Nucleus accumbens (tissue), 56 donors: Measurements from ENCODE around the gene TTLL6.
A peak's percentile ranks its signal among the peaks of the same experiment; 100 is the strongest.
"Not testable (repeated sequence)": the region's sequence is repeated elsewhere in the genome, so short reads cannot be mapped to it uniquely, and the experiment has no call there.

Experiments used
- DNase-seq, 56 donors: peaks; one replicate each; lab custom pipeline; 2025; lab: John Stamatoyannopoulos, UW

Gene TTLL6

GRCh38 chr17:48726114-48726915 is 90.7 kb downstream of the TTLL6 start:
- no peak for DNase-seq

- DNase-seq = no peak
Observed at GRCh38 chr17:48725288-48726064, 91.6 kb downstream of the TTLL6 start.

GRCh38 chr17:48725004-48725287 is 92.1 kb downstream of the TTLL6 start:
- DNase-seq = no peak

- peak in 45 of 56 donors; percentile 0 to 78 (median 20) for DNase-seq
Observed at GRCh38 chr17:48724251-48725003, 92.6 kb downstream of the TTLL6 start.

GRCh38 chr17:48723423-48724250 is 93.4 kb downstream of the TTLL6 start:
- DNase-seq = no peak

GRCh38 chr17:48722915-48723422 is 94.1 kb downstream of the TTLL6 start, which contains the start of gene PRAC2:
Gene PRAC2, plus strand, starts transcription at chr17:48723185. Its CDS starts 1,226 bp downstream, at chr17:48724411.
- no peak for DNase-seq

- DNase-seq = no peak
Observed at GRCh38 chr17:48722201-48722907, 94.7 kb downstream of the TTLL6 start, which contains the start of gene PRAC1. Gene PRAC1, minus strand, starts transcription at chr17:48722518. Its CDS starts 126 bp downstream, at chr17:48722392.

GRCh38 chr17:48721009-48721402 is 96.0 kb downstream of the TTLL6 start:
- no peak for DNase-seq

- DNase-seq = no peak
Observed at GRCh38 chr17:48720266-48721008, 96.6 kb downstream of the TTLL6 start.

GRCh38 chr17:48719642-48720265 is 97.3 kb downstream of the TTLL6 start:
- DNase-seq = no peak

- DNase-seq = no peak
Observed at GRCh38 chr17:48718761-48719641, 98.0 kb downstream of the TTLL6 start.

- no peak for DNase-seq
Observed at GRCh38 chr17:48718227-48718760, 98.7 kb downstream of the TTLL6 start.

- DNase-seq = no peak
Observed at GRCh38 chr17:48717367-48718226, 99.4 kb downstream of the TTLL6 start.

- not testable (repeated sequence) for DNase-seq
Observed at GRCh38 chr17:48716549-48716948, 100.5 kb downstream of the TTLL6 start.

- DNase-seq = no peak
Observed at GRCh38 chr17:48715496-48716399, 101.3 kb downstream of the TTLL6 start.
